SKM-1 treated with dmso at 0.1 percent for 144 hours (cell line): ENCODE data around the gene HNRNPLL.
A peak's percentile ranks its signal among the peaks of the same experiment; 100 is the strongest.
"Not testable (repeated sequence)": the region's sequence is repeated elsewhere in the genome, so short reads cannot be mapped to it uniquely, and the experiment has no call there.

Experiments used
- DNase-seq: peaks from one replicate; lab custom pipeline; 2025; ENCODE audit not compliant: unreplicated experiment; lab: John Stamatoyannopoulos, UW

The HNRNPLL gene

GRCh38 chr2:38556006-38556801 is 46.5 kb downstream of the HNRNPLL start:
- DNase-seq = peak; percentile 45

GRCh38 chr2:38554973-38555595 is 47.6 kb downstream of the HNRNPLL start:
- peak; percentile 23 for DNase-seq

- DNase-seq = no peak
Measured at GRCh38 chr2:38553554-38553953, 49.2 kb downstream of the HNRNPLL start.

GRCh38 chr2:38552259-38552658 is 50.5 kb downstream of the HNRNPLL start:
- no peak for DNase-seq

- DNase-seq = no peak
Measured at GRCh38 chr2:38551746-38552145, 51.0 kb downstream of the HNRNPLL start.

- no peak for DNase-seq
Measured at GRCh38 chr2:38551171-38551570, 51.6 kb downstream of the HNRNPLL start.

GRCh38 chr2:38549851-38550250 is 52.9 kb downstream of the HNRNPLL start:
- no peak for DNase-seq

GRCh38 chr2:38549071-38549704 is 53.5 kb downstream of the HNRNPLL start:
- DNase-seq = no peak

- no peak for DNase-seq
Measured at GRCh38 chr2:38547791-38548190, 54.9 kb downstream of the HNRNPLL start.

GRCh38 chr2:38546585-38546984 is 56.1 kb downstream of the HNRNPLL start:
- no peak for DNase-seq

GRCh38 chr2:38546064-38546463 is 56.7 kb downstream of the HNRNPLL start:
- no peak for DNase-seq

- not testable (repeated sequence) for DNase-seq
Measured at GRCh38 chr2:38542248-38542631, 60.5 kb downstream of the HNRNPLL start.

GRCh38 chr2:38540580-38541286 is 62.0 kb downstream of the HNRNPLL start:
- DNase-seq = no peak

- no peak for DNase-seq
Measured at GRCh38 chr2:38539086-38539485, 63.6 kb downstream of the HNRNPLL start.

- no peak for DNase-seq
Measured at GRCh38 chr2:38537937-38538525, 64.7 kb downstream of the HNRNPLL start.

GRCh38 chr2:38537296-38537695 is 65.4 kb downstream of the HNRNPLL start:
- DNase-seq = not testable (repeated sequence)

- DNase-seq = peak; percentile 62
Measured at GRCh38 chr2:38535744-38536506, 66.8 kb downstream of the HNRNPLL start.

- DNase-seq = no peak
Measured at GRCh38 chr2:38535404-38535743, 67.4 kb downstream of the HNRNPLL start.

GRCh38 chr2:38534746-38535403 is 67.9 kb downstream of the HNRNPLL start:
- DNase-seq = no peak
